ENCODE measurements around the gene CFAP77. TPM values are rescaled to one million over a fixed set of nuclear protein-coding genes. Genes with fewer than 3 reads are reported as not detected.

The CFAP77 gene
- total RNA-seq, 4 donors from 2014 or later, result not detected

DNA sequence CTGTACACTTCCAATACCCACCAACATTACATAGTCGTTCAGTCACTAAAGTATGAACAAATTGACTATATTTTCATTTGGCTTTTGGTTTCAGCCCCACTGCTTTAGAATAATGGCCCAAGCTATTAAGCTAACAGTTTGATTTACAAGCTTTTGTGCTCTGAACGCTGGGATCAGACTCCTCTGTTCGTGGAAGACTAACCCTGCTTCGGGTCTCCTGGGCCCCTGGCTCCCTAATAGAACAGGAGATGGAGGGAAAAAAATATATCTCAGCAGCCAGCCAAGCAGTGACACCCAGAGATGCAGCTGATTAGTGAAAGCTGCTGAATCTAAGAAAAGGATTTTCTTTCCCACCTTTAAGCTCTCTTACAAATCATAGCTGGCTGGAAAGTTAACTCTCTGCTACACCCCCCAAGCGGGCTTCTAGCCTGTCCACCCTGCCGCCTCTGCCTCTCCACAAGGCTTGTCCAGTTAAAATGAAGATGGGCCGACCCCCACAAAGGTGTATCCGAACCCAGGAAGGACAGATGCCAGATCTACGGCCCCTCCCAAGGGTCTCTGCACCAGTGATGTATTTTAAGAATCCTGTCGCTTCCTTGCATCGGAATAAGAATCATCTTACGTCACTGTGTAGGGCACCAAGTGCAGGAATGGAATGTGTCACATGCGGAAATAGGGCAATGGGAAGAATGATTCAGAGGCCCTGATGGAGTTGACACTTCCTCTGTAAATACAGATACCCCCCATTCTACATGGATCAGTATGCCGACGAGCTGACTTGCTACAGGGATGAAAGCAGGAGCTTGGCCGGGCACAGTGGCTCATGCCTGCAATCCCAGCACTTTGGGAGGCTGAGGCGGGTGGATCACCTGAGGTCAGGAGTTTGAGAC lies 139.0 kb downstream of the CFAP77 start:
- H3K27me3 ChIP-seq, result peaks cover 0 to 90% (median 8%) of the 10 kb centered on the region in 4 donors
- intact Hi-C loops (cut with DNase I), result no loop called here
- H3K4me1 ChIP-seq, result peaks cover 3 to 13% (median 9%) of the 10 kb centered on the region in 4 donors
- no peak for DNase-seq (ENCODE audit: extremely low spot score)
- no peaks in the 10 kb centered on the region for H3K36me3 ChIP-seq
- H3K9me3 ChIP-seq, result no peaks in the 10 kb centered on the region
- H3K4me3 ChIP-seq, result no peak overlapping the region
- 68% methylated on average over 17 of the region's 17 CpGs for WGBS
- TF ChIP-seq, protein P1, sequence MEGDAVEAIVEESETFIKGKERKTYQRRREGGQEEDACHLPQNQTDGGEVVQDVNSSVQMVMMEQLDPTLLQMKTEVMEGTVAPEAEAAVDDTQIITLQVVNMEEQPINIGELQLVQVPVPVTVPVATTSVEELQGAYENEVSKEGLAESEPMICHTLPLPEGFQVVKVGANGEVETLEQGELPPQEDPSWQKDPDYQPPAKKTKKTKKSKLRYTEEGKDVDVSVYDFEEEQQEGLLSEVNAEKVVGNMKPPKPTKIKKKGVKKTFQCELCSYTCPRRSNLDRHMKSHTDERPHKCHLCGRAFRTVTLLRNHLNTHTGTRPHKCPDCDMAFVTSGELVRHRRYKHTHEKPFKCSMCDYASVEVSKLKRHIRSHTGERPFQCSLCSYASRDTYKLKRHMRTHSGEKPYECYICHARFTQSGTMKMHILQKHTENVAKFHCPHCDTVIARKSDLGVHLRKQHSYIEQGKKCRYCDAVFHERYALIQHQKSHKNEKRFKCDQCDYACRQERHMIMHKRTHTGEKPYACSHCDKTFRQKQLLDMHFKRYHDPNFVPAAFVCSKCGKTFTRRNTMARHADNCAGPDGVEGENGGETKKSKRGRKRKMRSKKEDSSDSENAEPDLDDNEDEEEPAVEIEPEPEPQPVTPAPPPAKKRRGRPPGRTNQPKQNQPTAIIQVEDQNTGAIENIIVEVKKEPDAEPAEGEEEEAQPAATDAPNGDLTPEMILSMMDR (IDR thresholded peaks at IDR 0.05), result no peak
- TF ChIP-seq POLR2A (IDR thresholded peaks at IDR 0.05; ENCODE audit: low read depth) (no peak), POLR2AphosphoS5 (IDR thresholded peaks at IDR 0.05) (no peak), EP300 (IDR thresholded peaks at IDR 0.05) (no peak)
- H3K27ac ChIP-seq (replicated peaks in 1 of 4), result no peak overlapping the region

DNA sequence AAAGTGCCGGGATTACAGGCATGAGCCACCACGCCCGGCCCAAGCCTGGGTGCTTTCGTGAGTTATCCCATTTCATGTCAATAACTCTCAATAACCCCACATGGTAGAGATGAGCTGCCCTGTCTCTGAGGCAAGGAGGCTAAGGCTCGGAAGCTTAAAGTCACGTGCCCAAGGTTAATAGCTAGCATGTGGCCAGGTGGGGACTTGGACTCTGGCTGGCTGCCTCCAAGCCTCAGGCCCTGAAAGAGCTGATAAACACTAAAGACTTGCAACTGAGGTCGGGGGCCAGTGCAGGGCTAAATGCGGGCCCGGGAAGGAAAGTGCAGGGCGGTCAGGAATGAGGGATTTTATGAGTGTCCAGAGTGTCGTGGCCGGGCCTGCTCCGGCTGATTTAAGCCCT lies 141.5 kb downstream of the CFAP77 start:
- intact Hi-C loops (cut with DNase I), result no loop called here
- Histone ChIP-seq H3K36me3 (no peaks in the 10 kb centered on the region), H3K4me3 (no peak overlapping the region), H3K4me1 (peaks cover under 1 to 4% (median 3%) of the 10 kb centered on the region in 4 donors), H3K27ac (replicated peaks in 1 of 4) (no peak overlapping the region), H3K27me3 (peaks cover 0 to 84% (median 4%) of the 10 kb centered on the region in 4 donors), H3K9me3 (no peaks in the 10 kb centered on the region)
- 90% methylated on average over 13 of the region's 13 CpGs for WGBS
- no peak for DNase-seq (ENCODE audit: extremely low spot score)
- TF ChIP-seq EP300 (IDR thresholded peaks at IDR 0.05) (no peak), POLR2A (IDR thresholded peaks at IDR 0.05; ENCODE audit: low read depth) (no peak)
- TF ChIP-seq, protein P1 (IDR thresholded peaks at IDR 0.05), result no peak

DNA sequence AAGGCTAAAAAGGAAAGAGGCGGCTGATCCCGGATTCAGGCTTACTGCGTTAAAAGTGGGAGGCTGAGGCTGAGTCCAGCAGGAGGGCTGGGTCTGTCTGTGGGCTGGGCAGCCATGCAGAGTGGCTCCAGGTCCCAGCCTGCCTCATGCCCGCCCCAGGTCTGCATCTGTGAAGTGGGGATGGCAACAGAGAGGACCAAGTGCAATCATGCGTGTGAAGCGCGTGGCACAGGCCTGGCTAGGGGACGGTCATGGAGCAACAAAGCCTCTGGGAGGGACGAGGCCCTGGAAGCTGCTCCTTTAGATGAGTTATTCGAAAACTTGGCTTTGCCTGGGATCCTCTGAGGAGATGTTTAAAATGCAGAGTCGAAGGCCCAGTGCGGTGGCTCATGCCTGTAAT lies 142.0 kb downstream of the CFAP77 start:
- peaks cover 0 to 84% (median 2%) of the 10 kb centered on the region in 4 donors for H3K27me3 ChIP-seq
- H3K9me3 ChIP-seq, result no peaks in the 10 kb centered on the region
- intact Hi-C loops (cut with DNase I), result no loop called here
- no peak overlapping the region for H3K27ac ChIP-seq (replicated peaks in 1 of 4)
- no peak for DNase-seq (ENCODE audit: extremely low spot score)
- TF ChIP-seq POLR2AphosphoS5 (IDR thresholded peaks at IDR 0.05) (no peak), POLR2A (IDR thresholded peaks at IDR 0.05; ENCODE audit: low read depth) (no peak), EP300 (IDR thresholded peaks at IDR 0.05) (no peak)
- TF ChIP-seq, protein P1 (IDR thresholded peaks at IDR 0.05), result no peak
- H3K4me1 ChIP-seq, result no peaks in the 10 kb centered on the region
- H3K4me3 ChIP-seq, result no peak overlapping the region
- WGBS, result 90% methylated on average over 10 of the region's 12 CpGs
- H3K36me3 ChIP-seq, result no peaks in the 10 kb centered on the region

DNA sequence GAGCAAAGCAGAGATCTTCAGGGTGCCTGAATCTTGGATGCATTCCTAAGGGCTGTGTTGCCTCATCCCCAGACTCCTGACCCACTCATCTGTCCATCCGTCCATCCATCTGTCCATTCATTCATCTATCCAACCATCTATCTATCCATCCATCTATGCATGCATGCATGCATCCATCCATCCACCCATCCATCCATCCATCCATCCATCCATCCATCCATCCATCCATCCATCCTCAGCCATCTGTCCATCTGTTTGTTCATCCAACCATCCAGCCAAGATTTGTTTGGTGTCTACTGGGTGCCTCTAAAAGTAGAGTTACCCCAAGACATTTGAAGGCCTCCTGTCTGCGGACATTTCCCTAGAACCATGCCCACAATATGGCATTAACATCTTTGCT lies 144.7 kb downstream of the CFAP77 start:
- H3K9me3 ChIP-seq, result no peaks in the 10 kb centered on the region
- H3K4me3 ChIP-seq, result no peak overlapping the region
- 89% methylated on average over 2 of the region's 2 CpGs for WGBS
- no peaks in the 10 kb centered on the region for H3K36me3 ChIP-seq
- intact Hi-C loops (cut with DNase I), result no loop called here
- peaks cover 0 to 76% (median 0%) of the 10 kb centered on the region in 4 donors for H3K27me3 ChIP-seq
- no peak for DNase-seq (ENCODE audit: extremely low spot score)
- no peaks in the 10 kb centered on the region for H3K4me1 ChIP-seq
- no peak overlapping the region for H3K27ac ChIP-seq (replicated peaks in 1 of 4)
- TF ChIP-seq, protein P1 (IDR thresholded peaks at IDR 0.05), result no peak
- TF ChIP-seq EP300 (IDR thresholded peaks at IDR 0.05), result no peak
- no peak for TF ChIP-seq POLR2A (IDR thresholded peaks at IDR 0.05; ENCODE audit: low read depth)
- no peak for TF ChIP-seq POLR2AphosphoS5 (IDR thresholded peaks at IDR 0.05)
